Measurements from ENCODE around the gene LGALS3BP. TPM values are rescaled to one million over a fixed set of nuclear protein-coding genes. Genes with fewer than 3 reads are reported as not detected.

The LGALS3BP gene
- total and polyA plus RNA-seq, 2 experiments from 2014 or later: 15.1 to 36.5 TPM

DNA sequence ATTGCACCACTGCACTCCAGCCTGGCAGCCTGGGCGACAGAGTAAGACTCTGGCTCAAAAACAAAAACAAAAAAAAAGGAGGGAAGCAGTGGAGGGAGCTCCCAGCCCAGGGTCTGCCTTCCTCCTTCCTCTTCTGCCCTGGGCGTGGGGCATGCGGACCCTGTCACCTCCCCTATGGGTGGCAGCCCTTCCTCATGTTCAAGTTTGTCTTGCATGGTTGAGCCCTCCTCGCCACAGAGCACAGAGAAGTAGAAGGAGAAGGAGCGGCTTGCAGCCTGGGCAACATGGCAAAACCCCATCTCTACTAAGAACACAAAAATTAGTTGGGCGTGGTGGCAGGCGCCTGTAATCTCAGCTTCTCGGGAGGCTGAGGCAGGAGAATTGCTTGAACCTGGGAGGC, 33.1 kb downstream of the LGALS3BP start (continued):
- TF ChIP-seq, protein P1, sequence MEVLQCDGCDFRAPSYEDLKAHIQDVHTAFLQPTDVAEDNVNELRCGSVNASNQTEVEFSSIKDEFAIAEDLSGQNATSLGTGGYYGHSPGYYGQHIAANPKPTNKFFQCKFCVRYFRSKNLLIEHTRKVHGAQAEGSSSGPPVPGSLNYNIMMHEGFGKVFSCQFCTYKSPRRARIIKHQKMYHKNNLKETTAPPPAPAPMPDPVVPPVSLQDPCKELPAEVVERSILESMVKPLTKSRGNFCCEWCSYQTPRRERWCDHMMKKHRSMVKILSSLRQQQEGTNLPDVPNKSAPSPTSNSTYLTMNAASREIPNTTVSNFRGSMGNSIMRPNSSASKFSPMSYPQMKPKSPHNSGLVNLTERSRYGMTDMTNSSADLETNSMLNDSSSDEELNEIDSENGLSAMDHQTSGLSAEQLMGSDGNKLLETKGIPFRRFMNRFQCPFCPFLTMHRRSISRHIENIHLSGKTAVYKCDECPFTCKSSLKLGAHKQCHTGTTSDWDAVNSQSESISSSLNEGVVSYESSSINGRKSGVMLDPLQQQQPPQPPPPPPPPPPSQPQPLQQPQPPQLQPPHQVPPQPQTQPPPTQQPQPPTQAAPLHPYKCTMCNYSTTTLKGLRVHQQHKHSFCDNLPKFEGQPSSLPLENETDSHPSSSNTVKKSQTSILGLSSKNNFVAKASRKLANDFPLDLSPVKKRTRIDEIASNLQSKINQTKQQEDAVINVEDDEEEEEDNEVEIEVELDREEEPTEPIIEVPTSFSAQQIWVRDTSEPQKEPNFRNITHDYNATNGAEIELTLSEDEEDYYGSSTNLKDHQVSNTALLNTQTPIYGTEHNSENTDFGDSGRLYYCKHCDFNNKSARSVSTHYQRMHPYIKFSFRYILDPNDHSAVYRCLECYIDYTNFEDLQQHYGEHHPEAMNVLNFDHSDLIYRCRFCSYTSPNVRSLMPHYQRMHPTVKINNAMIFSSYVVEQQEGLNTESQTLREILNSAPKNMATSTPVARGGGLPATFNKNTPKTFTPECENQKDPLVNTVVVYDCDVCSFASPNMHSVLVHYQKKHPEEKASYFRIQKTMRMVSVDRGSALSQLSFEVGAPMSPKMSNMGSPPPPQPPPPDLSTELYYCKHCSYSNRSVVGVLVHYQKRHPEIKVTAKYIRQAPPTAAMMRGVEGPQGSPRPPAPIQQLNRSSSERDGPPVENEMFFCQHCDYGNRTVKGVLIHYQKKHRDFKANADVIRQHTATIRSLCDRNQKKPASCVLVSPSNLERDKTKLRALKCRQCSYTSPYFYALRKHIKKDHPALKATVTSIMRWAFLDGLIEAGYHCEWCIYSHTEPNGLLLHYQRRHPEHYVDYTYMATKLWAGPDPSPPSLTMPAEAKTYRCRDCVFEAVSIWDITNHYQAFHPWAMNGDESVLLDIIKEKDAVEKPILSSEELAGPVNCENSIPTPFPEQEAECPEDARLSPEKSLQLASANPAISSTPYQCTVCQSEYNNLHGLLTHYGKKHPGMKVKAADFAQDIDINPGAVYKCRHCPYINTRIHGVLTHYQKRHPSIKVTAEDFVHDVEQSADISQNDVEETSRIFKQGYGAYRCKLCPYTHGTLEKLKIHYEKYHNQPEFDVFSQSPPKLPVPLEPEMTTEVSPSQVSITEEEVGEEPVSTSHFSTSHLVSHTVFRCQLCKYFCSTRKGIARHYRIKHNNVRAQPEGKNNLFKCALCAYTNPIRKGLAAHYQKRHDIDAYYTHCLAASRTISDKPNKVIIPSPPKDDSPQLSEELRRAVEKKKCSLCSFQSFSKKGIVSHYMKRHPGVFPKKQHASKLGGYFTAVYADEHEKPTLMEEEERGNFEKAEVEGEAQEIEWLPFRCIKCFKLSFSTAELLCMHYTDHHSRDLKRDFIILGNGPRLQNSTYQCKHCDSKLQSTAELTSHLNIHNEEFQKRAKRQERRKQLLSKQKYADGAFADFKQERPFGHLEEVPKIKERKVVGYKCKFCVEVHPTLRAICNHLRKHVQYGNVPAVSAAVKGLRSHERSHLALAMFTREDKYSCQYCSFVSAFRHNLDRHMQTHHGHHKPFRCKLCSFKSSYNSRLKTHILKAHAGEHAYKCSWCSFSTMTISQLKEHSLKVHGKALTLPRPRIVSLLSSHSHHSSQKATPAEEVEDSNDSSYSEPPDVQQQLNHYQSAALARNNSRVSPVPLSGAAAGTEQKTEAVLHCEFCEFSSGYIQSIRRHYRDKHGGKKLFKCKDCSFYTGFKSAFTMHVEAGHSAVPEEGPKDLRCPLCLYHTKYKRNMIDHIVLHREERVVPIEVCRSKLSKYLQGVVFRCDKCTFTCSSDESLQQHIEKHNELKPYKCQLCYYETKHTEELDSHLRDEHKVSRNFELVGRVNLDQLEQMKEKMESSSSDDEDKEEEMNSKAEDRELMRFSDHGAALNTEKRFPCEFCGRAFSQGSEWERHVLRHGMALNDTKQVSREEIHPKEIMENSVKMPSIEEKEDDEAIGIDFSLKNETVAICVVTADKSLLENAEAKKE (CRISPR knock-in tag; IDR thresholded peaks at IDR 0.05): no peak
- TF ChIP-seq ZNF114 (CRISPR knock-in tag; IDR thresholded peaks at IDR 0.05) (no peak), EZH2phosphoT487 (IDR thresholded peaks at IDR 0.05; ENCODE audit: unreplicated experiment) (no peak), CREB1 (CRISPR knock-in tag; IDR thresholded peaks at IDR 0.05; ENCODE audit: low read depth) (no peak), STAT1 (IDR thresholded peaks at IDR 0.05; ENCODE audit: unreplicated experiment) (no peak)

DNA sequence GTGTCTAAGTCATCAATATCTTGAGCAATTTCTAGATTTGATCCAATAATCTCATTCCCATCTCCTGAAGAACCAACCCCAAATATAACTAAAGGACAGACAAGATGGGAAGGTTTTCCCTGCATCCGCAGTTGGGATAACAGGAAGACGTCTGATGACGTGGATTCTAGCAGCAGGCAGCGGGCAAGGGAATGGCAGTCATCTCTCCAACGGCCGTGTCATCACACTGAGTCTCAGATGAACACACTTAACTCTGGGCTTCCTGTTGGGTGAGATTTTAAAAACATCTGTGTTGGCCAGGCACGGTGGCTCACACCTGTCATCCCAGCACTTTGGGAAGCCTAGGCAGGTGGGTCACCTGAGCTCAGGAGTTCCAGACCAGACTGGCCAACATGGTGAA, 33.6 kb downstream of the LGALS3BP start:
- Mint-ChIP-seq H3K4me1 (no peaks in the 10 kb centered on the region), H3K27me3 (ENCODE audit: insufficient read depth, low read depth, poor library complexity) (peaks cover 13% of the 10 kb centered on the region), H3K9me3 (peaks cover 19% of the 10 kb centered on the region), H3K36me3 (ENCODE audit: low read depth) (peaks cover 9% of the 10 kb centered on the region; the same call in 2 of the 3 replicates), H3K4me3 (no peak overlapping the region), H3K27ac (no peak overlapping the region)
- DNase-seq (ENCODE audit: low spot score) (no peak), ATAC-seq (no peak)
- Histone ChIP-seq H3K27me3 (ENCODE audit: insufficient read depth) (no peaks in the 10 kb centered on the region), H3K4me2 (no peak overlapping the region), H3K27ac (ENCODE audit: low read depth) (no peak overlapping the region), H3K4me3 (no peak overlapping the region), H3K36me3 (ENCODE audit: insufficient read depth) (no peaks in the 10 kb centered on the region), H3K4me1 (ENCODE audit: insufficient read depth) (no peaks in the 10 kb centered on the region), H3F3A (replicated peaks; ENCODE audit: low read depth) (no peaks in the 10 kb centered on the region), H2AFZ (no peak overlapping the region), H4K20me1 (replicated peaks; ENCODE audit: insufficient read depth) (no peaks in the 10 kb centered on the region), H3K9me2 (ENCODE audit: insufficient read depth) (no peaks in the 10 kb centered on the region), H3K79me2 (replicated peaks; ENCODE audit: insufficient read depth) (no peaks in the 10 kb centered on the region)
- TF ChIP-seq NANOG (IDR thresholded peaks at IDR 0.05; ENCODE audit: borderline replicate concordance): no peak
- TF ChIP-seq, protein P2, sequence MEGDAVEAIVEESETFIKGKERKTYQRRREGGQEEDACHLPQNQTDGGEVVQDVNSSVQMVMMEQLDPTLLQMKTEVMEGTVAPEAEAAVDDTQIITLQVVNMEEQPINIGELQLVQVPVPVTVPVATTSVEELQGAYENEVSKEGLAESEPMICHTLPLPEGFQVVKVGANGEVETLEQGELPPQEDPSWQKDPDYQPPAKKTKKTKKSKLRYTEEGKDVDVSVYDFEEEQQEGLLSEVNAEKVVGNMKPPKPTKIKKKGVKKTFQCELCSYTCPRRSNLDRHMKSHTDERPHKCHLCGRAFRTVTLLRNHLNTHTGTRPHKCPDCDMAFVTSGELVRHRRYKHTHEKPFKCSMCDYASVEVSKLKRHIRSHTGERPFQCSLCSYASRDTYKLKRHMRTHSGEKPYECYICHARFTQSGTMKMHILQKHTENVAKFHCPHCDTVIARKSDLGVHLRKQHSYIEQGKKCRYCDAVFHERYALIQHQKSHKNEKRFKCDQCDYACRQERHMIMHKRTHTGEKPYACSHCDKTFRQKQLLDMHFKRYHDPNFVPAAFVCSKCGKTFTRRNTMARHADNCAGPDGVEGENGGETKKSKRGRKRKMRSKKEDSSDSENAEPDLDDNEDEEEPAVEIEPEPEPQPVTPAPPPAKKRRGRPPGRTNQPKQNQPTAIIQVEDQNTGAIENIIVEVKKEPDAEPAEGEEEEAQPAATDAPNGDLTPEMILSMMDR (conservative IDR thresholded peaks at IDR 0.05; ENCODE audit: low read depth in 2 of 2): no peak
- no peak for TF ChIP-seq STAT1 (IDR thresholded peaks at IDR 0.05; ENCODE audit: unreplicated experiment)
- TF ChIP-seq, protein P3, sequence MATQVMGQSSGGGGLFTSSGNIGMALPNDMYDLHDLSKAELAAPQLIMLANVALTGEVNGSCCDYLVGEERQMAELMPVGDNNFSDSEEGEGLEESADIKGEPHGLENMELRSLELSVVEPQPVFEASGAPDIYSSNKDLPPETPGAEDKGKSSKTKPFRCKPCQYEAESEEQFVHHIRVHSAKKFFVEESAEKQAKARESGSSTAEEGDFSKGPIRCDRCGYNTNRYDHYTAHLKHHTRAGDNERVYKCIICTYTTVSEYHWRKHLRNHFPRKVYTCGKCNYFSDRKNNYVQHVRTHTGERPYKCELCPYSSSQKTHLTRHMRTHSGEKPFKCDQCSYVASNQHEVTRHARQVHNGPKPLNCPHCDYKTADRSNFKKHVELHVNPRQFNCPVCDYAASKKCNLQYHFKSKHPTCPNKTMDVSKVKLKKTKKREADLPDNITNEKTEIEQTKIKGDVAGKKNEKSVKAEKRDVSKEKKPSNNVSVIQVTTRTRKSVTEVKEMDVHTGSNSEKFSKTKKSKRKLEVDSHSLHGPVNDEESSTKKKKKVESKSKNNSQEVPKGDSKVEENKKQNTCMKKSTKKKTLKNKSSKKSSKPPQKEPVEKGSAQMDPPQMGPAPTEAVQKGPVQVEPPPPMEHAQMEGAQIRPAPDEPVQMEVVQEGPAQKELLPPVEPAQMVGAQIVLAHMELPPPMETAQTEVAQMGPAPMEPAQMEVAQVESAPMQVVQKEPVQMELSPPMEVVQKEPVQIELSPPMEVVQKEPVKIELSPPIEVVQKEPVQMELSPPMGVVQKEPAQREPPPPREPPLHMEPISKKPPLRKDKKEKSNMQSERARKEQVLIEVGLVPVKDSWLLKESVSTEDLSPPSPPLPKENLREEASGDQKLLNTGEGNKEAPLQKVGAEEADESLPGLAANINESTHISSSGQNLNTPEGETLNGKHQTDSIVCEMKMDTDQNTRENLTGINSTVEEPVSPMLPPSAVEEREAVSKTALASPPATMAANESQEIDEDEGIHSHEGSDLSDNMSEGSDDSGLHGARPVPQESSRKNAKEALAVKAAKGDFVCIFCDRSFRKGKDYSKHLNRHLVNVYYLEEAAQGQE (IDR thresholded peaks at IDR 0.05; ENCODE audit: unreplicated experiment): no peak
- TF ChIP-seq CREB1 (CRISPR knock-in tag; IDR thresholded peaks at IDR 0.05; ENCODE audit: low read depth): no peak
- TF ChIP-seq ZNF114 (CRISPR knock-in tag; IDR thresholded peaks at IDR 0.05): no peak

Measured in GM23338 (cell line).